Putamen (tissue), 1 donor: Measurements from ENCODE around the gene RABL2A.
"Not testable (repeated sequence)": the region's sequence is repeated elsewhere in the genome, so short reads cannot be mapped to it uniquely, and the experiment has no call there.

Experiments used
- DNase-seq: peaks from one replicate; pipeline ENCODE4 v3.0.0-alpha.2; 2016; ENCODE audit warnings: low spot score

RABL2A gene

DNA sequence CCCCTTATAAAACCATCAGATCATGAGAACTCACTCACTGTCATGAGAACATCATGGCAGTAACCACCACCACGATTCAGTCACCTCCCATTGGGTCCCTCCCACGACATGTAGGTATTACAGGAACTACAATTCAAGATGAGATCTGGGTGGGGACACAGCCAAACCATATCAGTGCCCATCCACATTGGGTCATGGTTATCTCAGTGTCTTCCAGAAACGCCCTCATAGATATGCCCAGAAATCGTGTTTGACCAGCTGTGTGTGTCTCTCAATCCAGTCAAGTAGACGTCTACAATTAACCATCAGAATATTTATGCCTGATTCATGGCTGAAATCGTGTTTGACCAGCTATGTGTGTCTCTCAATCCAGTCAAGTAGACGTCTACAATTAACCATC lies 17.2 kb upstream of the RABL2A start:
- not testable (repeated sequence) for DNase-seq

GRCh38 chr2:113621002-113621401 lies 6.1 kb upstream of the RABL2A start:
- DNase-seq: not testable (repeated sequence)

- DNase-seq: not testable (repeated sequence)
Measured at GRCh38 chr2:113625906-113626305, 1.2 kb upstream of the RABL2A start.

DNA sequence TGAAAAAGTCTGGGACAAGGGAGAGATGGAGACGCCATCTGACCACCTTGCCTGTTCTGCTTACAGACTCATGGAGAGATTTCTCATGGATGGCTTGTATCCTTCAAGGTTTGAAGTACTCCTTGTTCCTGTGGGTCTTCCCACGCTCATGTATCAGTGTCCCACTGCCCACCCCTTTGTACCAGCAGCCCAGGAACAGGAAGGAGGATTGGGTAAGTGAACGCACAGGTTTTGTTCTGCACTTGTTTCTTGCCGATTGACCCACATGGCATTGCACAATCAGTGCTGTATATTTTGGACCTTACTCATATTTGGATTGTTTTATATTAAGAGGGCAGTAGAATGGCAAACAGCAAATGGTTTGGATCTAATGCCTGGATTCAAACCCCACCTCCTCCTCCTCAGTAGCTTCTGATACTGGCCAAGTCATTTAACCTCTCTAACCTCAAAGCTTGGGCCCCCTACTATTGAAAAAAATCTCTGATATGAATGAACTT lies 5.8 kb downstream of the RABL2A start:
- DNase-seq: not testable (repeated sequence)

GRCh38 chr2:113635358-113635757 lies 8.3 kb downstream of the RABL2A start:
- not testable (repeated sequence) for DNase-seq

- not testable (repeated sequence) for DNase-seq
Measured at GRCh38 chr2:113636226-113636625, 9.2 kb downstream of the RABL2A start.

GRCh38 chr2:113638084-113638483 lies 11.0 kb downstream of the RABL2A start:
- DNase-seq: not testable (repeated sequence)

GRCh38 chr2:113646217-113646616 lies 19.2 kb downstream of the RABL2A start:
- not testable (repeated sequence) for DNase-seq

DNA sequence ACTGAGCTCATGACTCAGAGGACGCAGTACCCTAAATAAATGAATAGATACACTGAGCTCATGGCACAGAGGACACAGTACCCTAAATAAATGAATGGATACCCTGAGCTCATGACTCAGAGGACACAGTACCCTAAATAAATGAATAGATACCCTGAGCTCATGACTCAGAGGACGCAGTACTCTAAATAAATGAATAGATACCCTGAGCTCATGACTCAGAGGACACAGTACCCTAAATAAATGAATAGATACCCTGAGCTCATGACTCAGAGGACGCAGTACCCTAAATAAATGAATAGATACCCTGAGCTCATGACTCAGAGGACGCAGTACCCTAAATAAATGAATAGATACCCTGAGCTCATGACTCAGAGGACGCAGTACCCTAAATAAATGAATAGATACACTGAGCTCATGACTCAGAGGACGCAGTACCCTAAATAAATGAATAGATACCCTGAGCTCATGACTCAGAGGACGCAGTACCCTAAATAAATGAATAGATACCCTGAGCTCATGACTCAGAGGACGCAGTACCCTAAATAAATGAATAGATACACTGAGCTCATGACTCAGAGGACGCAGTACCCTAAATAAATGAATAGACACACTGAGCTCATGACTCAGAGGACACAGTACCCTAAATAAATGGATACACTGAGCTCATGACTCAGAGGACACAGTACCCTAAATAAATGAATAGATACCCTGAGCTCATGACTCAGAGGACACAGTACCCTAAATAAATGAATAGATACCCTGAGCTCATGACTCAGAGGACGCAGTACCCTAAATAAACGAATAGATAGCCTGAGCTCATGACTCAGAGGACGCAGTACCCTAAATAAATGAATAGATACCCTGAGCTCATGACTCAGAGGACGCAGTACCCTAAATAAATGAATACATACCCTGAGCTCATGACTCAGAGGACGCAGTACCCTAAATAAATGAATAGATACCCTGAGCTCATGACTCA lies 24.1 kb downstream of the RABL2A start:
- not testable (repeated sequence) for DNase-seq

DNA sequence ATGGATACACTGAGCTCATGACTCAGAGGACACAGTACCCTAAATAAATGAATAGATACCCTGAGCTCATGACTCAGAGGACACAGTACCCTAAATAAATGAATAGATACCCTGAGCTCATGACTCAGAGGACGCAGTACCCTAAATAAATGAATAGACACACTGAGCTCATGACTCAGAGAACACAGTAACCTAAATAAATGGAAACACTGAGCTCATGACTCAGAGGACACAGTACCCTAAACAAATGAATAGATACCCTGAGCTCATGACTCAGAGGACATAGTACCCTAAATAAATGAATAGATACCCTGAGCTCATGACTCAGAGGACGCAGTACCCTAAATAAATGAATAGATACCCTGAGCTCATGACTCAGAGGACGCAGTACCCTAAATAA lies 25.5 kb downstream of the RABL2A start:
- DNase-seq: not testable (repeated sequence)

DNA sequence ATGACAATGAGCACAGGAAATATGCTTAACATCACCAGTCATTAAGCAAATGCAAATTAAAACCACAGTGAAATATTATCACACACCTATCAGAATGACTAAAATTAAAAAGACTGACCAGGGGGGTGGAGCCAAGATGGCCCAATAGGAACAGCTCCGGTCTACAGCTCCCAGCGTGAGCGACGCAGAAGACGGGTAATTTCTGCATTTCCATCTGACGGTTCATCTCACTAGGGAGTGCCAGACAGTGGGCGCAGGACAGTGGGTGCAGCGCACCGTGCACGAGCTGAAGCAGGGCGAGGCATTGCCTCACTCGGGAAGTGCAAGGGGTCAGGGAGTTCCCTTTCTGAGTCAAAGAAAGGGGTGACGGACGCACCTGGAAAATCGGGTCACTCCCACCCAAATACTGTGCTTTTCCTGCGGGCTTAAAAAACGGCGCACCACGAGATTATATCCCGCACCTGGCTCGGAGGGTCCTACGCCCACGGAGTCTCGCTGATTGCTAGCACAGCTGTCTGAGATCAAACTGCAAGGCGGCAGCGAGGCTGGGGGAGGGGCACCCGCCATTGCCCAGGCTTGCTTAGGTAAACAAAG lies 29.1 kb downstream of the RABL2A start:
- not testable (repeated sequence) for DNase-seq

DNA sequence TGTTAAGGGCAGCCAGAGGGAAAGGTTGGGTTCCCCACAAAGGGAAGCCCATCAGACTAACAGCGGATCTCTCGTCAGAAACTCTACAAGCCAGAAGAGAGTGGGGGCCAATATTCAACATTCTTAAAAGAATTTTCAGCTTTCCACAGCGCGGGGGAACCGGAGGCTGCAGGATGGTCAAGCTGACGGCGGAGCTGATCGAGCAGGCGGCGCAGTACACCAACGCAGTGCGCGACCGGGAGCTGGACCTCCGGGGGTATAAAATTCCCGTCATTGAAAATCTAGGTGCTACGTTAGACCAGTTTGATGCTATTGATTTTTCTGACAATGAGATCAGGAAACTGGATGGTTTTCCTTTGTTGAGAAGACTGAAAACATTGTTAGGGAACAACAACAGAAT lies 30.7 kb downstream of the RABL2A start:
- DNase-seq: not testable (repeated sequence)

GRCh38 chr2:113663285-113664060 lies 36.4 kb downstream of the RABL2A start:
- DNase-seq: not testable (repeated sequence)

- not testable (repeated sequence) for DNase-seq
Measured at GRCh38 chr2:113664761-113665533, 37.9 kb downstream of the RABL2A start.

GRCh38 chr2:113669013-113669412 lies 41.9 kb downstream of the RABL2A start:
- DNase-seq: not testable (repeated sequence)

DNA sequence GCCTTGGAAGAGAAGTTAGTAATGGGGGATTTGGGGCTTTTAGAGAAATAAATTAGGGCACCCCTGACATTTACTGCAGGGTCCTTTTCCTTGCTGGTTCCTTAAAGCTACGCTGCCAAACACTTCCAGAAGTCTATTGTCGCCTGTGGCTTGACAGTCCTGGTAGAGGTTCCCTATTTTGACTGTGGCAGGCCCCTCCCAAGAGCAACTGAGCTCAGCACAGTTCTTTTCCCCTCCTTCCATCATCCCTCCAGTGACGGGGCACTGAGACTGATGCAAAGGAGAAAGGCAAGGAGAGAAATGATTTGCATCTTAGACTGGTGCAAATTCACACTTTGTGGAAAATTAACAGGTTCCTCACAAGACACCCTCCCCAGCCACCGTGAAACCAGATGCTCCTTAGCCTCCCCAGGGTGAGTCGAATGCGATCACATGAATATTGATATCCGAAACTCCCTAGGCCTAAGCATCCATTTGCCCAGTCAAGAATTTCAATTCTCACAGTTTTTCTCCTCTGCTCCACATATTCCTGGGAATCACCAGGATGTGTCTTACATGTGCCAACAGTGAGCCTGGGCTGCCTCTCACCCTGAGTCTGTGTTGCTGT lies 45.4 kb downstream of the RABL2A start:
- no peak for DNase-seq

DNA sequence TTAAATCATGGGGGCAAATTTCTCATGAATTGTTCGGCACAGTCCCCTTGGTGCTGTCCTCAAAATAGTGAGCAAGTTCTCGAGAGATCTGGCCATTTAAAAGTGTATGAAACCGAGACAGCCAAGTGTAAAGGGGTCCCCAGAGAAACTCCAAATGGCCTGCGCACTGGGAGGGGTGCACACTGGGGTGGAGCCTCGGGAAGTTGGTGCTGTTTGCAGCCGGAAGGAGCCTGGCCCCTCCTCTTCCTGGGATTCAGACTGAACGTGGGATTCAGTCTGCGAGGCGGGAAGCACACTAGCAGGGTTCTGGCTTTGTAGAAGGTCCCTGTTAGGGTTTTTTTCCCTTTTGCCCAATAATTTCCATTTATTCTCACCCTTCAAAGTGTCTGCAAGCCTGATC lies 48.8 kb downstream of the RABL2A start:
- no peak for DNase-seq

GRCh38 chr2:113676623-113677266 lies 49.7 kb downstream of the RABL2A start:
- DNase-seq: no peak

DNA sequence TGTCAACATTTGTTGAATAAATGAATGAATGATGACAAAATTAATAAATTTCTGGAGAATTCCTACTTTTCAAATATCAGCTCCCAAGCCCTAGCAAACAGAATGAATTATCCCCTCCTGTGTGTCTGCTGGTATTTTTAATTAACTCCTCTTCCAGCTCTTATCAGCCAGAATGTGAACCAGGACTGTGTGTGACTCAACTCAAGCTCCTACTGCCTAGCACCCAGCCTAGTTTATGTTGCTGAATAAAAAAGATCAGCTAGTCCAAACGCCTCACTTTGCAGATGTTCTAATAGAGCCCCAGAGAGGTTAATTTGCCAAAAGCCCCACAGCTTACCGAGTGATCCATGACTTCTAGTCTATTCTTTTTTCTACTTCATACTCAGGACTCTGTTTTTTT lies 50.3 kb downstream of the RABL2A start:
- no peak for DNase-seq

- no peak for DNase-seq
Measured at GRCh38 chr2:113679457-113679856, 52.4 kb downstream of the RABL2A start.
